Tibial nerve (tissue), 4 donors: ENCODE results near the gene STRADB.
"Not testable (repeated sequence)": the region's sequence is repeated elsewhere in the genome, so short reads cannot be mapped to it uniquely, and the experiment has no call there.

ENCODE experiments used
- EP300 ChIP-seq, 2 donors: sonication (generic); formaldehyde crosslinking; IDR thresholded peaks; one replicate each; pipeline ENCODE4 v1.6.1; 2017; ENCODE audit warnings: antibody characterized with exemption in 2 of 2, mild to moderate bottlenecking in 1 of 2
- POLR2A ChIP-seq, 2 donors: fragments of 450-650 bp; IDR thresholded peaks; one replicate each; pipeline ENCODE4 v1.6.1; 2017; ENCODE audit warnings: antibody characterized with exemption in 2 of 2, mild to moderate bottlenecking in 2 of 2, moderate library complexity in 2 of 2
- TF ChIP-seq, protein P1 (sequence below), 5 experiments: fragments of 200-600 bp in 3 of 5; fragments of 450-650 bp in 2 of 5; sonication (generic) in 3 of 5; IDR thresholded peaks; one replicate each; pipeline ENCODE4 v1.5.1; 2016 to 2019; ENCODE audit warnings: antibody characterized with exemption in 5 of 5, mild to moderate bottlenecking in 3 of 5, moderate library complexity in 2 of 5

GRCh38 chr2:201429835-201430234 is 21.7 kb upstream of the STRADB start:
- TF ChIP-seq, protein P1, sequence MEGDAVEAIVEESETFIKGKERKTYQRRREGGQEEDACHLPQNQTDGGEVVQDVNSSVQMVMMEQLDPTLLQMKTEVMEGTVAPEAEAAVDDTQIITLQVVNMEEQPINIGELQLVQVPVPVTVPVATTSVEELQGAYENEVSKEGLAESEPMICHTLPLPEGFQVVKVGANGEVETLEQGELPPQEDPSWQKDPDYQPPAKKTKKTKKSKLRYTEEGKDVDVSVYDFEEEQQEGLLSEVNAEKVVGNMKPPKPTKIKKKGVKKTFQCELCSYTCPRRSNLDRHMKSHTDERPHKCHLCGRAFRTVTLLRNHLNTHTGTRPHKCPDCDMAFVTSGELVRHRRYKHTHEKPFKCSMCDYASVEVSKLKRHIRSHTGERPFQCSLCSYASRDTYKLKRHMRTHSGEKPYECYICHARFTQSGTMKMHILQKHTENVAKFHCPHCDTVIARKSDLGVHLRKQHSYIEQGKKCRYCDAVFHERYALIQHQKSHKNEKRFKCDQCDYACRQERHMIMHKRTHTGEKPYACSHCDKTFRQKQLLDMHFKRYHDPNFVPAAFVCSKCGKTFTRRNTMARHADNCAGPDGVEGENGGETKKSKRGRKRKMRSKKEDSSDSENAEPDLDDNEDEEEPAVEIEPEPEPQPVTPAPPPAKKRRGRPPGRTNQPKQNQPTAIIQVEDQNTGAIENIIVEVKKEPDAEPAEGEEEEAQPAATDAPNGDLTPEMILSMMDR (IDR thresholded peaks at IDR 0.05): not testable (repeated sequence)
- TF ChIP-seq POLR2A, EP300 (IDR thresholded peaks at IDR 0.05): not testable (repeated sequence)
